Fibroblast of lung (primary cell): Measurements from ENCODE around the gene COMMD10. TPM values are rescaled to one million over a fixed set of nuclear protein-coding genes. Genes with fewer than 3 reads are reported as not detected.

ENCODE experiments used
- DNase-seq, 2 donors: peaks; one replicate each; pipeline versions ENCODE4 v3.0.0 to v3.0.0-alpha.2; 2010; ENCODE audit warnings: low read depth in 2 of 2
- H2AFZ ChIP-seq: 2 replicates; pipeline ENCODE4 v1.5.1; 2012; ENCODE audit warnings: low read length, control low read depth, inconsistent platforms
- H3K27ac ChIP-seq: 2 replicates; pipeline ENCODE4 v1.5.1; 2011; ENCODE audit warnings: low read length, control low read depth; ENCODE audit not compliant: insufficient read depth
- H3K27me3 ChIP-seq: 2 replicates; pipeline ENCODE4 v1.5.1; 2011; ENCODE audit warnings: mild to moderate bottlenecking, low read length; ENCODE audit not compliant: control insufficient read depth, insufficient read depth
- H3K36me3 ChIP-seq: 2 replicates; pipeline ENCODE4 v1.5.1; 2011; ENCODE audit warnings: low read length; ENCODE audit not compliant: control insufficient read depth, insufficient read depth
- H3K4me1 ChIP-seq: 2 replicates; pipeline ENCODE4 v1.5.1; 2011; ENCODE audit warnings: low read length; ENCODE audit not compliant: control insufficient read depth, insufficient read depth; ENCODE audit errors: extremely low read depth
- H3K4me2 ChIP-seq: 2 replicates; pipeline ENCODE4 v1.5.1; 2011; ENCODE audit warnings: low read length, control low read depth; ENCODE audit not compliant: insufficient read depth; ENCODE audit errors: extremely low read depth
- H3K4me3 ChIP-seq, 4 experiments: fragments of 200-600 bp in 1 of 4; sonication (generic) in 1 of 4; replicated peaks in 1 of 4; 2 replicates each; pipeline ENCODE4 v1.5.1; 2011 to 2016; ENCODE audit warnings: low read length in 4 of 4, low read depth in 3 of 4, mild to moderate bottlenecking in 3 of 4, control low read depth in 2 of 4, inconsistent platforms in 1 of 4, mixed read lengths in 1 of 4; ENCODE audit not compliant: insufficient read depth in 1 of 4; ENCODE audit errors: control extremely low read depth in 1 of 4
- H3K79me2 ChIP-seq: 2 replicates; pipeline ENCODE4 v1.5.1; 2012; ENCODE audit warnings: mild to moderate bottlenecking, low read length, inconsistent platforms; ENCODE audit not compliant: control insufficient read depth, insufficient read depth
- H3K9ac ChIP-seq: 2 replicates; pipeline ENCODE4 v1.5.1; 2011; ENCODE audit warnings: mild to moderate bottlenecking, low read length, control low read depth; ENCODE audit not compliant: insufficient read depth
- H3K9me3 ChIP-seq: 2 replicates; pipeline ENCODE4 v1.5.1; 2012; ENCODE audit warnings: low read depth, low read length; ENCODE audit not compliant: control insufficient read depth, insufficient read depth
- H4K20me1 ChIP-seq: 2 replicates; pipeline ENCODE4 v1.5.1; 2011; ENCODE audit warnings: low read length; ENCODE audit not compliant: control insufficient read depth, insufficient read depth; ENCODE audit errors: extremely low read depth
- EZH2 ChIP-seq: IDR thresholded peaks from 2 replicates; pipeline ENCODE4 v1.5.1; 2012; ENCODE audit warnings: low read length, control low read depth, mild to moderate bottlenecking; ENCODE audit errors: missing control alignments
- polyA plus RNA-seq, 2 donors: library from polyadenylated mRNA; depleted of rRNA in 1 of 2; stranded (reverse) in 1 of 2; unstranded in 1 of 2; fragments of >200 nt; gene quantifications; 2 replicates each; pipeline ENCODE4 v1.2.1, GENCODE V29; 2011 to 2012; ENCODE audit warnings: missing spikeins in 1 of 2
- total RNA-seq: library from RNA; depleted of rRNA; stranded (reverse); fragments of >200 nt; gene quantifications from 2 replicates; pipeline ENCODE4 v1.2.1, GENCODE V29; 2014
- TF ChIP-seq, protein P1 (sequence below), 2 donors: IDR thresholded peaks in 1 of 2; conservative IDR thresholded peaks in 1 of 2; 1 replicate in 1 of 2; 2 replicates in 1 of 2; pipeline ENCODE4 v1.5.1; 2011 to 2012; ENCODE audit warnings: low read length in 2 of 2, control low read depth in 1 of 2, inconsistent platforms in 1 of 2, low read depth in 1 of 2, mild to moderate bottlenecking in 1 of 2

COMMD10 gene
- total and polyA plus RNA-seq, 2 donors (not counting 1 experiment from before 2014, with no cell fraction given): 24.2 to 35.8 TPM

DNA sequence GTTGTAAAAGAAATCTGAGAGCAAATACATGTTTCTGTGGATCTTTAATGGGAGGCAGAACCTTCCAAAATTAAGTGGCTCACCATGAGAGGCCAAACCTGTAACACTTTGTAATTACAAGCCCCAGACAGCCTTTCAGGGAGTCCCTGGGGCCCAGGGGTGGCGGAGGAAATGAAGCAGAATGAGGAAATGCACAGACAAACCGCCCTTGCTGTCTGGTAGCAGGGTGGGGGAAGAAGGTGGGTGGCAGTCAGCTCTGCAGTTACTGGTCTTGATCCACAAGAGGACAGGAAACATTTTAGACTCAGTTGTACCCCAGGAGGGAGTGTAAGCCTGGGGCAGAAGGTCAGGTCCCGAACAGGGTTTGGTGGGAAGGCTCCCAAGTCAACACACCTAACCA is 46.0 kb upstream of the COMMD10 start:
- Histone ChIP-seq H3K4me1 (no peaks in the 10 kb centered on the region), H3K27me3 (no peaks in the 10 kb centered on the region), H3K9ac (no peak overlapping the region), H3K4me3 (no peak overlapping the region), H2AFZ (no peak overlapping the region), H3K9me3 (no peaks in the 10 kb centered on the region), H3K4me2 (no peak overlapping the region), H3K79me2 (no peaks in the 10 kb centered on the region), H3K27ac (no peak overlapping the region), H3K36me3 (no peaks in the 10 kb centered on the region), H4K20me1 (no peaks in the 10 kb centered on the region)
- DNase-seq: no peak
- no peak for TF ChIP-seq EZH2
- TF ChIP-seq, protein P1, sequence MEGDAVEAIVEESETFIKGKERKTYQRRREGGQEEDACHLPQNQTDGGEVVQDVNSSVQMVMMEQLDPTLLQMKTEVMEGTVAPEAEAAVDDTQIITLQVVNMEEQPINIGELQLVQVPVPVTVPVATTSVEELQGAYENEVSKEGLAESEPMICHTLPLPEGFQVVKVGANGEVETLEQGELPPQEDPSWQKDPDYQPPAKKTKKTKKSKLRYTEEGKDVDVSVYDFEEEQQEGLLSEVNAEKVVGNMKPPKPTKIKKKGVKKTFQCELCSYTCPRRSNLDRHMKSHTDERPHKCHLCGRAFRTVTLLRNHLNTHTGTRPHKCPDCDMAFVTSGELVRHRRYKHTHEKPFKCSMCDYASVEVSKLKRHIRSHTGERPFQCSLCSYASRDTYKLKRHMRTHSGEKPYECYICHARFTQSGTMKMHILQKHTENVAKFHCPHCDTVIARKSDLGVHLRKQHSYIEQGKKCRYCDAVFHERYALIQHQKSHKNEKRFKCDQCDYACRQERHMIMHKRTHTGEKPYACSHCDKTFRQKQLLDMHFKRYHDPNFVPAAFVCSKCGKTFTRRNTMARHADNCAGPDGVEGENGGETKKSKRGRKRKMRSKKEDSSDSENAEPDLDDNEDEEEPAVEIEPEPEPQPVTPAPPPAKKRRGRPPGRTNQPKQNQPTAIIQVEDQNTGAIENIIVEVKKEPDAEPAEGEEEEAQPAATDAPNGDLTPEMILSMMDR (conservative IDR thresholded peaks at IDR 0.05 in 1 of 2, IDR thresholded peaks at IDR 0.05 in 1 of 2; ENCODE audit: low read depth in 1 of 2, low read length in 2 of 2): no peak

DNA sequence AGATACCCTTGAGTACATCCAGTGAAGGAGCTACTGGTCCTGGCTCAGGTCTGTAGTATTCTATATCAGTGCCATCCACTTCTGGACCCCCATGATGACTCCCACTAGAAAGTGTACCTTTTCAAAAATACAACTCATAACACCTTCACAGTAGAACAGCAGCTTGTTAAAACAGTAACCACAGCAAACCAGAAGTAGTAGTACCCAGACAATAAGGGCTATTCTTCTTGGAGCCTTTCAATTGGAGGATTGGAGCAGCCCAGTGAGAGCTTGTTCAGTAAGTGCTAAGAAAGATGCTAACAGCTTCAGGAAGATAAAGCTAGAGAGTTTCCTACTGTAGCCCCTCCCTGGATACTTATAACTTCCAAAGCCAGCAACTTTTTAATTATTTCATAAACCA is 42.5 kb upstream of the COMMD10 start:
- no peak for TF ChIP-seq EZH2
- TF ChIP-seq, protein P1 (conservative IDR thresholded peaks at IDR 0.05 in 1 of 2, IDR thresholded peaks at IDR 0.05 in 1 of 2; ENCODE audit: low read depth in 1 of 2, low read length in 2 of 2): no peak
- H3K9me3 ChIP-seq: no peaks in the 10 kb centered on the region
- no peaks in the 10 kb centered on the region for H3K79me2 ChIP-seq
- no peaks in the 10 kb centered on the region for H3K4me1 ChIP-seq
- H4K20me1 ChIP-seq: no peaks in the 10 kb centered on the region
- no peak for DNase-seq
- H3K4me3 ChIP-seq: no peak overlapping the region
- H3K27ac ChIP-seq: no peak overlapping the region
- no peaks in the 10 kb centered on the region for H3K36me3 ChIP-seq
- no peak overlapping the region for H2AFZ ChIP-seq
- H3K4me2 ChIP-seq: no peak overlapping the region
- H3K9ac ChIP-seq: no peak overlapping the region
- no peaks in the 10 kb centered on the region for H3K27me3 ChIP-seq

DNA sequence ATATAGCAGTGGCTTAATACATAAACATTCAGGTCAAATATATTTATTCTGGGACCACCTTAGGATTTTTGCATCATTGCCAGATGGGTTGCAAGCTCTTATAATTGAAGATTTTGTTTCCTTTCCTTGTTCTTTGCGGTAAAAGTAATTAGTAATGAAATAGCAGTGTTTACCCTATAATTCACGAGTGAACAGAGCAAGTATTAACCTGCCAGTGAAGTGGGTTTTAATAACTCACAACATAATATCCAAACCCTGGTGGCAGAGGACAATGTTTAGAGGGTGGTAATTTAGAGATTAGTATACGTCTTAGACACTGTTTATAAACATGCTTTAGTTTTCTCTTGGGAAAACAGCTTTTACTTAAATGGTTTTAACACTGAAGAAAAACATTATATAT is 40.8 kb upstream of the COMMD10 start:
- no peak for DNase-seq
- no peaks in the 10 kb centered on the region for H4K20me1 ChIP-seq
- no peak overlapping the region for H3K9ac ChIP-seq
- no peak overlapping the region for H3K4me2 ChIP-seq
- no peaks in the 10 kb centered on the region for H3K79me2 ChIP-seq
- TF ChIP-seq EZH2: no peak
- TF ChIP-seq, protein P1 (conservative IDR thresholded peaks at IDR 0.05 in 1 of 2, IDR thresholded peaks at IDR 0.05 in 1 of 2; ENCODE audit: low read depth in 1 of 2, low read length in 2 of 2): no peak
- H2AFZ ChIP-seq: no peak overlapping the region
- no peaks in the 10 kb centered on the region for H3K9me3 ChIP-seq
- H3K27ac ChIP-seq: no peak overlapping the region
- no peaks in the 10 kb centered on the region for H3K36me3 ChIP-seq
- no peak overlapping the region for H3K4me3 ChIP-seq
- H3K4me1 ChIP-seq: no peaks in the 10 kb centered on the region
- no peaks in the 10 kb centered on the region for H3K27me3 ChIP-seq
